SK-N-DZ (cell line): Measurements from ENCODE around the gene HOXA9.

Source experiments
- DNase-seq: peaks from one replicate; pipeline ENCODE4 v3.0.0-alpha.2; 2015; ENCODE audit warnings: low spot score

Gene HOXA9

GRCh38 chr7:27164367-27165088, 809 bp downstream of the HOXA9 start:
- DNase-seq = no peak

- DNase-seq = no peak
These were observed 1.3 kb downstream of the HOXA9 start for GRCh38 chr7:27164045-27164366.

GRCh38 chr7:27163288-27164044, 1.9 kb downstream of the HOXA9 start:
- DNase-seq = no peak

GRCh38 chr7:27162561-27163287, 2.6 kb downstream of the HOXA9 start:
- no peak for DNase-seq

- no peak for DNase-seq
These were observed 3.4 kb downstream of the HOXA9 start for GRCh38 chr7:27161721-27162560.

GRCh38 chr7:27161214-27161720, 4.1 kb downstream of the HOXA9 start:
- no peak for DNase-seq

GRCh38 chr7:27160546-27161213, 4.7 kb downstream of the HOXA9 start:
- DNase-seq = peak; percentile 78

GRCh38 chr7:27160145-27160545, 5.2 kb downstream of the HOXA9 start:
- DNase-seq = no peak

- DNase-seq = no peak
These were observed 5.8 kb downstream of the HOXA9 start for GRCh38 chr7:27159266-27160144.

- DNase-seq = no peak
These were observed 6.7 kb downstream of the HOXA9 start for GRCh38 chr7:27158436-27159265.

- DNase-seq = no peak
These were observed 7.5 kb downstream of the HOXA9 start for GRCh38 chr7:27157702-27158431.

- no peak for DNase-seq
These were observed 8.2 kb downstream of the HOXA9 start for GRCh38 chr7:27156916-27157701.

- DNase-seq = no peak
These were observed 8.8 kb downstream of the HOXA9 start, which contains the start of gene HOXA7 for GRCh38 chr7:27156508-27156898. Gene HOXA7, minus strand, starts transcription at chr7:27156675. Its CDS starts 130 bp downstream, at chr7:27156545.

GRCh38 chr7:27155816-27156507, 9.4 kb downstream of the HOXA9 start:
- DNase-seq = no peak

GRCh38 chr7:27154901-27155815, 10.2 kb downstream of the HOXA9 start:
- no peak for DNase-seq

GRCh38 chr7:27154369-27154768, 11.0 kb downstream of the HOXA9 start:
- DNase-seq = no peak
